Hepatocyte (in vitro differentiated cells): ENCODE results near the gene KCNA2. TPM values are rescaled to one million over a fixed set of nuclear protein-coding genes. Genes with fewer than 3 reads are reported as not detected.

ENCODE experiments used
- DNase-seq: peaks from one replicate; pipeline ENCODE4 v3.0.0-alpha.2; 2016; ENCODE audit warnings: low spot score
- H2AFZ ChIP-seq: fragments of 200-600 bp; sonication (generic); 2 replicates; pipeline ENCODE4 v1.6.0; 2016; ENCODE audit warnings: antibody characterized with exemption, mild to moderate bottlenecking
- H3K27ac ChIP-seq: fragments of 200-600 bp; sonication (generic); 2 replicates; pipeline ENCODE4 v1.5.1; 2016; ENCODE audit warnings: mild to moderate bottlenecking
- H3K27me3 ChIP-seq: fragments of 200-600 bp; sonication (generic); 2 replicates; pipeline ENCODE4 v1.6.1; 2016
- H3K36me3 ChIP-seq: fragments of 200-600 bp; sonication (generic); replicated peaks from 2 replicates; pipeline ENCODE4 v1.5.1; 2016; ENCODE audit warnings: low read depth; ENCODE audit not compliant: insufficient read depth
- H3K4me1 ChIP-seq: fragments of 200-600 bp; sonication (generic); 2 replicates; pipeline ENCODE4 v1.5.1; 2016; ENCODE audit warnings: mild to moderate bottlenecking, moderate library complexity; ENCODE audit not compliant: insufficient read depth
- H3K4me2 ChIP-seq: fragments of 200-600 bp; sonication (generic); 2 replicates; pipeline ENCODE4 v1.6.0; 2016
- H3K4me3 ChIP-seq: fragments of 200-600 bp; sonication (generic); 2 replicates; pipeline ENCODE4 v1.5.1; 2016; ENCODE audit warnings: mild to moderate bottlenecking
- H3K79me2 ChIP-seq: fragments of 200-600 bp; sonication (generic); 2 replicates; pipeline ENCODE4 v1.6.0; 2017; ENCODE audit warnings: mild to moderate bottlenecking
- H3K9me2 ChIP-seq: fragments of 200-600 bp; sonication (generic); replicated peaks from 2 replicates; pipeline ENCODE4 v1.6.0; 2017; ENCODE audit warnings: mild to moderate bottlenecking; ENCODE audit not compliant: insufficient read depth
- H3K9me3 ChIP-seq: fragments of 200-600 bp; sonication (generic); 2 replicates; pipeline ENCODE4 v1.5.1; 2016; ENCODE audit warnings: low read depth, mild to moderate bottlenecking
- H4K20me1 ChIP-seq: fragments of 200-600 bp; sonication (generic); 2 replicates; pipeline ENCODE4 v1.6.0; 2016; ENCODE audit warnings: mild to moderate bottlenecking; ENCODE audit not compliant: insufficient read depth, poor library complexity, severe bottlenecking
- CTCF ChIP-seq: fragments of 200-600 bp; sonication (generic); IDR thresholded peaks from 2 replicates; pipeline ENCODE4 v1.5.1; 2016; ENCODE audit warnings: antibody characterized with exemption, mild to moderate bottlenecking; ENCODE audit not compliant: poor library complexity
- EZH2 ChIP-seq: fragments of 200-600 bp; sonication (generic); IDR thresholded peaks from 2 replicates; pipeline ENCODE4 v1.6.1; 2016; ENCODE audit warnings: antibody characterized with exemption, mild to moderate bottlenecking, borderline replicate concordance
- EZH2phosphoT487 ChIP-seq: fragments of 200-600 bp; sonication (generic); IDR thresholded peaks from one replicate; pipeline ENCODE4 v1.6.1; 2018; ENCODE audit warnings: antibody characterized with exemption, mild to moderate bottlenecking, low read depth, moderate library complexity; ENCODE audit not compliant: unreplicated experiment, severe bottlenecking
- WGBS: methylation state at CpG from one replicate; pipeline ENCODE4 v1.1.6; 2016; ENCODE audit warnings: low lambda C conversion rate; ENCODE audit errors: missing lambda C conversion rate; 5-methylcytosine and 5-hydroxymethylcytosine counted together
- polyA plus RNA-seq: library from polyadenylated mRNA; unstranded; fragments of >200 nt; fragmentation: Nextera tagmentation; extraction: Ambion mirVana; gene quantifications from 2 replicates; pipeline ENCODE4 v1.2.1, GENCODE V29; 2016
- total RNA-seq: library from RNA; depleted of rRNA; stranded (reverse); fragments of >200 nt; gene quantifications from 2 replicates; pipeline ENCODE4 v1.2.3, GENCODE V29; 2014

KCNA2 gene
- total and polyA plus RNA-seq, 2 experiments from 2014 or later, result 0.40 to 0.80 TPM

GRCh38 chr1:110630839-110631663 lies 24.9 kb upstream of the KCNA2 start:
- H3K27me3 ChIP-seq, result peaks cover 3% of the 10 kb centered on the region

GRCh38 chr1:110628323-110629105 lies 22.4 kb upstream of the KCNA2 start:
- Histone ChIP-seq H3K4me1 (no peaks in the 10 kb centered on the region), H3K79me2 (no peaks in the 10 kb centered on the region), H3K4me3 (no peak overlapping the region), H2AFZ (no peak overlapping the region), H3K27me3 (peaks cover 9% of the 10 kb centered on the region), H3K36me3 (no peaks in the 10 kb centered on the region), H3K27ac (no peak overlapping the region), H3K9me2 (no peaks in the 10 kb centered on the region), H3K9me3 (no peaks in the 10 kb centered on the region), H4K20me1 (no peaks in the 10 kb centered on the region), H3K4me2 (no peak overlapping the region)
- no peak for DNase-seq
- WGBS, result 76% methylated on average over 6 of the region's 6 CpGs
- TF ChIP-seq EZH2 (no peak), CTCF (no peak), EZH2phosphoT487 (no peak)

More at GRCh38 chr1:110630839-110631663, 24.9 kb upstream of the KCNA2 start:
- Histone ChIP-seq H3K79me2 (no peaks in the 10 kb centered on the region), H3K27ac (no peak overlapping the region), H3K4me1 (no peaks in the 10 kb centered on the region), H4K20me1 (no peaks in the 10 kb centered on the region), H3K4me2 (no peak overlapping the region), H3K9me3 (no peaks in the 10 kb centered on the region), H3K4me3 (no peak overlapping the region), H3K36me3 (no peaks in the 10 kb centered on the region), H2AFZ (no peak overlapping the region), H3K9me2 (no peaks in the 10 kb centered on the region)
- no peak for TF ChIP-seq EZH2
- peak; percentile 87 for TF ChIP-seq CTCF
- TF ChIP-seq EZH2phosphoT487, result no peak
- 48% methylated on average over 13 of the region's 13 CpGs for WGBS
- DNase-seq, result peak; percentile 80

GRCh38 chr1:110627764-110628163 lies 21.6 kb upstream of the KCNA2 start:
- H3K9me3 ChIP-seq, result no peaks in the 10 kb centered on the region
- H3K27me3 ChIP-seq, result peaks cover 17% of the 10 kb centered on the region
- no peaks in the 10 kb centered on the region for H3K4me1 ChIP-seq
- 85% methylated on average over 2 of the region's 2 CpGs for WGBS
- H4K20me1 ChIP-seq, result no peaks in the 10 kb centered on the region
- H3K36me3 ChIP-seq, result no peaks in the 10 kb centered on the region
- H3K4me2 ChIP-seq, result no peak overlapping the region
- H3K9me2 ChIP-seq, result no peaks in the 10 kb centered on the region
- TF ChIP-seq CTCF, result no peak
- TF ChIP-seq EZH2, result no peak
- TF ChIP-seq EZH2phosphoT487, result no peak
- H3K4me3 ChIP-seq, result no peak overlapping the region
- H3K79me2 ChIP-seq, result no peaks in the 10 kb centered on the region
- H2AFZ ChIP-seq, result no peak overlapping the region
- H3K27ac ChIP-seq, result no peak overlapping the region
- DNase-seq, result no peak
